SK-N-SH (cell line): ENCODE data around the gene AGBL4. TPM values are rescaled to one million over a fixed set of nuclear protein-coding genes. Genes with fewer than 3 reads are reported as not detected.

Source experiments
- CTCF ChIA-PET: fragments of 300-600, 350-600 bp; formaldehyde crosslinking; extraction: SDS; loops from one replicate; lab custom pipeline; 2021; lab: Yijun Ruan, JAX
- POLR2A ChIA-PET: fragments of 350-600 bp; sonication (Branson Sonifier 250); formaldehyde crosslinking; extraction: SDS; loops from one replicate; lab custom pipeline; 2020; ENCODE audit warnings: antibody characterized with exemption, inconsistent platforms; lab: Yijun Ruan, JAX
- DNase-seq: peaks from one replicate; pipeline ENCODE4 v3.0.0; 2012
- H2AFZ ChIP-seq: fragments of 200-600 bp; sonication (generic); 2 replicates; pipeline ENCODE4 v1.8.1; 2016; ENCODE audit warnings: antibody characterized with exemption, mild to moderate bottlenecking, low read depth
- H3F3A ChIP-seq: fragments of 200-600 bp; sonication (generic); replicated peaks from 2 replicates; pipeline ENCODE3; 2016; ENCODE audit warnings: antibody characterized with exemption, mild to moderate bottlenecking; ENCODE audit not compliant: insufficient read depth
- H3K27ac ChIP-seq, 2 experiments: fragments of 200-500 bp in 1 of 2; fragments of 200-600 bp in 1 of 2; sonication (Bioruptor generic) in 1 of 2; sonication (generic), shearing (Covaris generic) in 1 of 2; 2 replicates each; pipeline versions ENCODE4 v1.5.1 to v1.6.1; 2014 to 2016; ENCODE audit warnings: low read depth in 2 of 2, inconsistent platforms in 1 of 2, low read length in 1 of 2, mild to moderate bottlenecking in 1 of 2, mixed read lengths in 1 of 2
- H3K27me3 ChIP-seq: fragments of 200-600 bp; sonication (generic), shearing (Covaris generic); 2 replicates; pipeline ENCODE4 v1.6.1; 2016; ENCODE audit warnings: mixed run types; ENCODE audit not compliant: insufficient read depth
- H3K36me3 ChIP-seq, 2 experiments: fragments of 200-500 bp in 1 of 2; fragments of 200-600 bp in 1 of 2; sonication (Bioruptor generic) in 1 of 2; sonication (generic) in 1 of 2; replicated peaks in 1 of 2; 2 replicates each; pipeline versions ENCODE3 to v1.5.1; 2014 to 2016; ENCODE audit warnings: low read length in 1 of 2, mild to moderate bottlenecking in 1 of 2; ENCODE audit not compliant: insufficient read depth in 2 of 2, control insufficient read depth in 1 of 2
- H3K4me1 ChIP-seq, 2 experiments: fragments of 200-500 bp in 1 of 2; fragments of 200-600 bp in 1 of 2; sonication (Bioruptor generic) in 1 of 2; sonication (generic), shearing (Covaris generic) in 1 of 2; 2 replicates each; pipeline versions ENCODE4 v1.5.1 to v1.6.1; 2014 to 2016; ENCODE audit warnings: low read depth in 1 of 2, low read length in 1 of 2, mixed run types in 1 of 2; ENCODE audit not compliant: insufficient read depth in 2 of 2, control insufficient read depth in 1 of 2
- H3K4me2 ChIP-seq: fragments of 200-600 bp; sonication (generic), shearing (Covaris generic); 2 replicates; pipeline ENCODE4 v1.6.1; 2017; ENCODE audit warnings: mixed run types
- H3K4me3 ChIP-seq, 2 experiments: fragments of 200-500 bp in 1 of 2; fragments of 200-600 bp in 1 of 2; sonication (Bioruptor generic) in 1 of 2; sonication (generic), shearing (Covaris generic) in 1 of 2; 2 replicates each; pipeline versions ENCODE4 v1.5.1 to v1.8.1; 2014 to 2016; ENCODE audit warnings: low read depth in 2 of 2, inconsistent platforms in 1 of 2, low read length in 1 of 2, mild to moderate bottlenecking in 1 of 2, mixed read lengths in 1 of 2, moderate library complexity in 1 of 2
- H3K79me2 ChIP-seq: fragments of 200-600 bp; sonication (generic); 2 replicates; pipeline ENCODE4 v1.8.1; 2017; ENCODE audit warnings: mild to moderate bottlenecking; ENCODE audit not compliant: insufficient read depth
- H3K9ac ChIP-seq: fragments of 200-600 bp; sonication (generic); 2 replicates; pipeline ENCODE4 v1.6.1; 2017; ENCODE audit warnings: mixed run types
- H3K9me2 ChIP-seq: fragments of 200-600 bp; sonication (generic); 2 replicates; pipeline ENCODE4 v1.6.1; 2017; ENCODE audit warnings: mixed run types
- H3K9me3 ChIP-seq: fragments of 200-600 bp; sonication (generic); 2 replicates; pipeline ENCODE4 v1.6.1; 2017; ENCODE audit warnings: mixed run types, mild to moderate bottlenecking, moderate library complexity
- H4K20me1 ChIP-seq: fragments of 200-600 bp; sonication (generic); 2 replicates; pipeline ENCODE4 v1.6.1; 2017; ENCODE audit warnings: mild to moderate bottlenecking, mixed run types; ENCODE audit not compliant: insufficient read depth
- CHD2 ChIP-seq: fragments of 150-350 bp; IDR thresholded peaks from 2 replicates; pipeline ENCODE4 v1.6.1; 2018; ENCODE audit warnings: low read length; ENCODE audit not compliant: partially characterized antibody
- EZH2phosphoT487 ChIP-seq: fragments of 200-600 bp; sonication (generic); IDR thresholded peaks from 2 replicates; pipeline ENCODE4 v1.6.1; 2017; ENCODE audit warnings: low read depth, mixed run types, mild to moderate bottlenecking, antibody characterized with exemption, moderate library complexity, borderline replicate concordance
- FOSL2 ChIP-seq: IDR thresholded peaks from 2 replicates; pipeline ENCODE4 v1.4.0; 2012; ENCODE audit warnings: low read depth, mild to moderate bottlenecking, moderate library complexity, borderline replicate concordance
- JUND ChIP-seq: IDR thresholded peaks from 2 replicates; pipeline ENCODE4 v1.4.0; 2012
- MEF2A ChIP-seq: IDR thresholded peaks from 2 replicates; pipeline ENCODE4 v1.4.0; 2012; ENCODE audit warnings: low read depth, borderline replicate concordance
- RCOR1 ChIP-seq: fragments of 150-350 bp; IDR thresholded peaks from 2 replicates; pipeline ENCODE4 v1.6.1; 2017; ENCODE audit warnings: antibody characterized with exemption, low read length
- RFX5 ChIP-seq: IDR thresholded peaks from 2 replicates; pipeline ENCODE4 v1.6.1; 2012; ENCODE audit warnings: mild to moderate bottlenecking, improper control_type of control experiment, low read length
- RXRA ChIP-seq: IDR thresholded peaks from 2 replicates; pipeline ENCODE4 v1.4.0; 2012; ENCODE audit warnings: low read depth, mild to moderate bottlenecking, borderline replicate concordance
- SIN3A ChIP-seq: IDR thresholded peaks from 2 replicates; pipeline ENCODE4 v1.6.1; 2012; ENCODE audit warnings: low read depth, mild to moderate bottlenecking, low read length, moderate library complexity, borderline replicate concordance
- SMC3 ChIP-seq: IDR thresholded peaks from 2 replicates; pipeline ENCODE4 v1.6.1; 2012; ENCODE audit warnings: low read depth, low read length, improper control_type of control experiment
- TCF12 ChIP-seq: IDR thresholded peaks from 2 replicates; pipeline ENCODE4 v1.4.0; 2012
- TEAD4 ChIP-seq: IDR thresholded peaks from 2 replicates; pipeline ENCODE4 v1.4.0; 2012; ENCODE audit warnings: mild to moderate bottlenecking, borderline replicate concordance; ENCODE audit not compliant: insufficient read depth
- WGBS: methylation state at CpG from one replicate; pipeline ENCODE4 v1.1.6; 2017; ENCODE audit warnings: low lambda C conversion rate; 5-methylcytosine and 5-hydroxymethylcytosine counted together
- polyA plus RNA-seq, 3 experiments: library from polyadenylated mRNA; depleted of rRNA; stranded (reverse); fragments of >200 nt; gene quantifications; 2 replicates each; pipeline ENCODE4 v1.2.3, GENCODE V29; 2012
- TF ChIP-seq, protein P1 (sequence below): IDR thresholded peaks from 2 replicates; pipeline ENCODE4; 2012
- TF ChIP-seq, protein P2 (sequence below): fragments of 150-350 bp; IDR thresholded peaks from 2 replicates; pipeline ENCODE4 v1.6.1; 2016; ENCODE audit warnings: mild to moderate bottlenecking, low read depth, low read length
- TF ChIP-seq, protein P3 (sequence below): IDR thresholded peaks from 2 replicates; pipeline ENCODE4 v1.4.0; 2012; ENCODE audit warnings: low read depth
- TF ChIP-seq, protein P4 (sequence below): IDR thresholded peaks from 2 replicates; pipeline ENCODE4 v1.4.0; 2012; ENCODE audit warnings: low read depth, borderline replicate concordance

The AGBL4 gene
- polyA plus RNA-seq, 1 of the 3 experiments (the other 2 are of a cell fraction), result 0.07 TPM

DNA sequence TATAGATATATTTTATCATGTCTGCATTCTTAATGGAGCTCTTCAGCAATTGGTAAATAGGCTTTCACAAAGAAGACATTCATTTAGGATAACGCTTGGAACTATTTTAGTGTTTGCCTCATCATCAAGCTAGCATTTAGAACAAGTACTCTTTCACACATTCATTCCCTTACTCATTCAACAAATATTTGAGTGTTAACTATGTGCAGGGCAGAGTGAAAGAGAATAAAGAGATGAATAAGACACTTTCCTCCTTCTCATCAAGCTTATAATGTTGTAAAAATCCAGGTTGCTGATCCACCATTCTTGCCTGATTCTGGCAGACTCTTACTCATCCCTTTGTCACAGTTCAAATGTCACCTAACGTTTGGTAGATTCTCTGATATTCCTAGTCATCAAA lies 860.7 kb downstream of the AGBL4 start:
- DNase-seq, result no peak
- ChIA-PET POLR2A (no interaction called here), CTCF (no interaction called here)
- no peaks in the 10 kb centered on the region for H3K79me2 ChIP-seq
- no peak overlapping the region for H3K4me2 ChIP-seq
- H2AFZ ChIP-seq, result peak overlapping the region; percentile 22
- peaks cover 12% of the 10 kb centered on the region for H3F3A ChIP-seq
- no peaks in the 10 kb centered on the region for H3K36me3 ChIP-seq
- H3K27me3 ChIP-seq, result no peaks in the 10 kb centered on the region
- 18% methylated on average over 2 of the region's 2 CpGs for WGBS
- H3K4me1 ChIP-seq, result peaks cover 0 to 14% of the 10 kb centered on the region in 2 experiments; a peak in 1 of 4 replicates
- no peaks in the 10 kb centered on the region for H3K9me2 ChIP-seq
- H4K20me1 ChIP-seq, result no peaks in the 10 kb centered on the region
- no peak overlapping the region for H3K9ac ChIP-seq
- H3K9me3 ChIP-seq, result no peaks in the 10 kb centered on the region
- TF ChIP-seq TCF12 (no peak; the same call in 1 of the 2 replicates), JUND (peak; percentile 44; the same call in 1 of the 2 replicates), RFX5 (no peak), SMC3 (no peak), RXRA (no peak), TEAD4 (no peak), FOSL2 (peak; percentile 32; the same call in 1 of the 2 replicates), EZH2phosphoT487 (no peak), MEF2A (no peak), CHD2 (no peak), RCOR1 (no peak), SIN3A (no peak)
- TF ChIP-seq, protein P1, sequence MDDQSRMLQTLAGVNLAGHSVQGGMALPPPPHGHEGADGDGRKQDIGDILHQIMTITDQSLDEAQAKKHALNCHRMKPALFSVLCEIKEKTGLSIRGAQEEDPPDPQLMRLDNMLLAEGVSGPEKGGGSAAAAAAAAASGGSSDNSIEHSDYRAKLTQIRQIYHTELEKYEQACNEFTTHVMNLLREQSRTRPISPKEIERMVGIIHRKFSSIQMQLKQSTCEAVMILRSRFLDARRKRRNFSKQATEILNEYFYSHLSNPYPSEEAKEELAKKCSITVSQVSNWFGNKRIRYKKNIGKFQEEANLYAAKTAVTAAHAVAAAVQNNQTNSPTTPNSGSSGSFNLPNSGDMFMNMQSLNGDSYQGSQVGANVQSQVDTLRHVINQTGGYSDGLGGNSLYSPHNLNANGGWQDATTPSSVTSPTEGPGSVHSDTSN, result no peak
- TF ChIP-seq, protein P2, sequence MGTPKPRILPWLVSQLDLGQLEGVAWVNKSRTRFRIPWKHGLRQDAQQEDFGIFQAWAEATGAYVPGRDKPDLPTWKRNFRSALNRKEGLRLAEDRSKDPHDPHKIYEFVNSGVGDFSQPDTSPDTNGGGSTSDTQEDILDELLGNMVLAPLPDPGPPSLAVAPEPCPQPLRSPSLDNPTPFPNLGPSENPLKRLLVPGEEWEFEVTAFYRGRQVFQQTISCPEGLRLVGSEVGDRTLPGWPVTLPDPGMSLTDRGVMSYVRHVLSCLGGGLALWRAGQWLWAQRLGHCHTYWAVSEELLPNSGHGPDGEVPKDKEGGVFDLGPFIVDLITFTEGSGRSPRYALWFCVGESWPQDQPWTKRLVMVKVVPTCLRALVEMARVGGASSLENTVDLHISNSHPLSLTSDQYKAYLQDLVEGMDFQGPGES, result no peak
- TF ChIP-seq, protein P3, sequence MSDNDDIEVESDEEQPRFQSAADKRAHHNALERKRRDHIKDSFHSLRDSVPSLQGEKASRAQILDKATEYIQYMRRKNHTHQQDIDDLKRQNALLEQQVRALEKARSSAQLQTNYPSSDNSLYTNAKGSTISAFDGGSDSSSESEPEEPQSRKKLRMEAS, result no peak
- TF ChIP-seq, protein P4, sequence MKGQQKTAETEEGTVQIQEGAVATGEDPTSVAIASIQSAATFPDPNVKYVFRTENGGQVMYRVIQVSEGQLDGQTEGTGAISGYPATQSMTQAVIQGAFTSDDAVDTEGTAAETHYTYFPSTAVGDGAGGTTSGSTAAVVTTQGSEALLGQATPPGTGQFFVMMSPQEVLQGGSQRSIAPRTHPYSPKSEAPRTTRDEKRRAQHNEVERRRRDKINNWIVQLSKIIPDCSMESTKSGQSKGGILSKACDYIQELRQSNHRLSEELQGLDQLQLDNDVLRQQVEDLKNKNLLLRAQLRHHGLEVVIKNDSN, result no peak
- peak overlapping the region in 1 of 2 experiments; percentile 44; a peak in 1 of 4 replicates for H3K27ac ChIP-seq
- no peak overlapping the region for H3K4me3 ChIP-seq

DNA sequence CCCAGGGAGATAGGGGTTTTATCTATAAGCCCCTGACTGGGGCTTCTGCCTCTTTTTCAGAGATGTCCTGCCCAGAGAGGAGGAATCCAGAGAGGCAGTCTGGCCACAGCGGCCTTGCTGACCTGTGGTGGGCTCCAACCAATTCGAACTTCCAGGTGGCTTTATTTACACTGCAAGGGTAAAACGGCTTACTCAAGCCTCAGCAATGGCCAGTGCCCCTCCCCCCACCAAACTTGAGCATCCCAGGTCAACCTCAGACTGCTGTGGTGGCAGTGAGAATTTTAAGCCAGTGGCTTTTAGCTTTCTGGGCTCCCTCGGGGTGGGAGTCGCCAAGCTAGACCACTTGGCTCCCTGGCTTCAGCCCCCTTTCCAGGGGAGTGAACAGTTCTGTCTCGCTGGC lies 863.1 kb downstream of the AGBL4 start:
- no peaks in the 10 kb centered on the region for H3K9me2 ChIP-seq
- H3K4me2 ChIP-seq, result no peak overlapping the region
- H3K27ac ChIP-seq, result no peak overlapping the region
- no peak for DNase-seq
- no peaks in the 10 kb centered on the region for H3K9me3 ChIP-seq
- H3K9ac ChIP-seq, result no peak overlapping the region
- ChIA-PET CTCF (no interaction called here), POLR2A (no interaction called here)
- H3K79me2 ChIP-seq, result no peaks in the 10 kb centered on the region
- WGBS, result 72% methylated on average over 2 of the region's 6 CpGs
- H4K20me1 ChIP-seq, result no peaks in the 10 kb centered on the region
- no peaks in the 10 kb centered on the region for H3K36me3 ChIP-seq
- H2AFZ ChIP-seq, result no peak overlapping the region
- H3K4me1 ChIP-seq, result peaks cover 0 to 14% of the 10 kb centered on the region in 2 experiments; a peak in 1 of 4 replicates
- TF ChIP-seq, protein P1, result no peak
- no peaks in the 10 kb centered on the region for H3K27me3 ChIP-seq
- H3K4me3 ChIP-seq, result no peak overlapping the region
- H3F3A ChIP-seq, result peaks cover 12% of the 10 kb centered on the region
